ENCODE data around the gene WASL.
"Not testable (repeated sequence)": the region's sequence is repeated elsewhere in the genome, so short reads cannot be mapped to it uniquely, and the experiment has no call there.

The WASL gene

GRCh38 chr7:123768493-123768892 lies 19.7 kb upstream of the WASL start:
- FAIRE-seq: no peak

DNA sequence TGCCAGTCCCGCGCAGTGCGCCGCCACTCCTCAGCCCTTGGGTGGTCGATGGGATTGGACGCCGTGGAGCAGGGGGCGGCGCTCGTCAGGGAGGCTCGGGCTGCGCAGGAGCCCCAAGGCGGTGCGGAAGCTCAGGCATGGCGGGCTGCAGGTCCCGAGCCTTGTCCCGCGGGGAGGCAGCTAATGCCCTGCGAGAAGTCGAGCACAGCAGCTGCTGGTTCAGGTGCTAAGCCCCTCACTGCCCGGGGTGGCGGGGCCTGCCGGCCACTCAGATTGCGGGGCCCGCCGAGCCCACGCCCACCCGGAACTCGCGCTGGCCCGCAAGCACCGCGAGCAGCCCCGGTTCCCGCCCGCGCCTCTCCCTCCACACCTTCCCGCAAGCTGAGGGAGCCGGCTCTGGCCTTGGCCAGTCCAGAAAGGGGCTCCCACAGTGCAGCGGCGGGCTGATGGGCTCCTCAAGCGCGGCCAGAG lies 14.4 kb upstream of the WASL start:
- no peak for FAIRE-seq

DNA sequence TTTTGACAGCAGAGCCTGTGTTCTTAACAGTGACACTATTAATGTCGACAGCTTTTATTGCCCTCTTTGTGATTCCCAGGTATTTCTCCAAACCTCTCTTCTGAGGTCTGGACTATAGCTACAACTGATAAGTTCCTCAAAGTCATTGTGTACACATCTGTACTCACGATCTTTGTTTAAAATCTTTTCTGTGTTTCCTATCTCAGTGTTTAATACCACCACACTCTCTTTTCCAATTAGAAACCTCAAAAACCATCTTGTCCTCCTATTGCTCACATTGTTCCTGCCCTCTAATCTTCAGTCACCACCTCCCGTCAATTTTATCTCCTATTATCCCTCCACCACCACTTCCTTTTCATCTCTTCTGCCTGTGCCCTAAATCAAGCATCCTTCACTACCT lies 12.9 kb upstream of the WASL start:
- FAIRE-seq: no peak

- no peak for FAIRE-seq
Measured at GRCh38 chr7:123757095-123757494, 8.3 kb upstream of the WASL start.

DNA sequence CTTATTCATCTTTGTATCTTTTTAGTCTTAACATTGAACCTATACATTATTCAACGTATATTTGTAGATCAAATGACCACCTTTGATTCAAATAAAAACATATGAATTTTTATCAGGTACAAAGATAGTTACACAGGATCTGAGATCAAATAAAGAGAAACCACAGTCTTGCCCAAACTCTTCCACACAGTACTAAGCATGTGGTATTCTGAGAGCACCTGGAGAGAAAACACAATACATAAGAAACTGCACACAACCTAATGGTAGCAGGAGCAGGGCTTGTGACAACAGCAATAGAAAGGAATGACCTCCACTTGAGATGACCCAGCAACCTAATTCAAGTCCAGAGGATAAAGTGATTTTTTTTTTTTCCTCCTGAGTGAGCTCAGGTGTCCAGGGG lies 6.5 kb upstream of the WASL start:
- no peak for FAIRE-seq

GRCh38 chr7:123754271-123754871 lies 5.6 kb upstream of the WASL start:
- FAIRE-seq: no peak

GRCh38 chr7:123752534-123752933 lies 3.7 kb upstream of the WASL start:
- FAIRE-seq: no peak

- FAIRE-seq: no peak
Measured at GRCh38 chr7:123751821-123752220, 3.0 kb upstream of the WASL start.

GRCh38 chr7:123750389-123751230 lies 1.8 kb upstream of the WASL start:
- no peak for FAIRE-seq

- FAIRE-seq: no peak
Measured at GRCh38 chr7:123749537-123749857, 694 bp upstream of the WASL start.

DNA sequence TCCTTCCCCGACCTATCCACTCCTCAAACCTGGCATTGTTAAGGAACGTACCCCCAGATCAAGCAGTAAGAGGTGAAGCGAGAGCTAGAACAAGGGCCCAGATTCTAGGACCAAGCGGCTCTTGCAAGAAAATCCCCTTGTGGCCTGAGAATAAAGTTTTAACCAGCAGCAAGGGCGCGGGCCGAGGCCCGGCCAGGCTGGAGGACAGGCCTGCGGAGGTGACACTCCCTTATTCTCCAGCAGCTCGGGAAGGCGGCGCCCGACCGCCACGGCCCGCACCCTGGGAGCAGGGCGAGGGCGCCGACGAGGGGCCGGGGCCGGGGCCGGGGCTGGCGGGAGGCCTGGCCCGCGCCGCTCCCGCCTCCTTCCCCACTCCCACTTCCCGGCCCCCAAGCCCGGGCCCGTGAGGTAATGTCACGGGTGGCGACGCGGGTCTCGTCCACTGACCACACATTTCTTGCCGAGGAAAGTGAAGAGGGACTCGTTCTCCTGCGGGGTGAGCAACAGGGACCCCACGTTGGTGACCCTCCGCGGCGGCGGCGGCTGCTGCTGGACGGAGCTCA lies 551 bp downstream of the WASL start:
- FAIRE-seq: no peak

DNA sequence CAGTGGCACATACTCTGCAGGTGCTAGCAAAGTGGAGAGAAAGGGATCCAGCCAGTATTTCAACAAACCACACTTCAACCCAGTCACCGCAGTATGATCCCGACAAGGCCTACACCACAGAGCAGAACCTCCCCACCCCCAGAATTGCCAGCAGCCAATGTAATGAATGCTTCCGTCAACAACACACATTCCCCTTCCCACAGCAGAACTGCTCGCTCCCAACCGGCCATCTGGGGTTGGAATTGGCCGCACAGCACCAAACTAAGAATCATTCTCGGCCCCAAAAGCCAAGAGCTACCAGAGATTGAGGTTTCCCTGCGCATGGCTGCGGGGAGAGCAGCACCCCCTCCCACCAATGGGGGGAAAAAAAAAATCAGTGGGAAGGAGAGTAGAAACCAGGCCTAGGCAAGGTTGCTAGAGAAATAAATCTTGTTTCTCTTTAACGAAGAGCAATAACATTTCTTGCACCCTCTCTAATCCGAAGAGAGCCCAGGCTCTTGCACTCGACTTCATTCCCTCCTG lies 1.1 kb downstream of the WASL start:
- no peak for FAIRE-seq

- FAIRE-seq: no peak
Measured at GRCh38 chr7:123746931-123747488, 1.8 kb downstream of the WASL start.

GRCh38 chr7:123746055-123746454 lies 2.7 kb downstream of the WASL start:
- FAIRE-seq: no peak

- FAIRE-seq: no peak
Measured at GRCh38 chr7:123745437-123745836, 3.4 kb downstream of the WASL start.

- FAIRE-seq: no peak
Measured at GRCh38 chr7:123744416-123744815, 4.4 kb downstream of the WASL start.

GRCh38 chr7:123741940-123742339 lies 6.9 kb downstream of the WASL start:
- no peak for FAIRE-seq

GRCh38 chr7:123738808-123739207 lies 10.0 kb downstream of the WASL start:
- no peak for FAIRE-seq

DNA sequence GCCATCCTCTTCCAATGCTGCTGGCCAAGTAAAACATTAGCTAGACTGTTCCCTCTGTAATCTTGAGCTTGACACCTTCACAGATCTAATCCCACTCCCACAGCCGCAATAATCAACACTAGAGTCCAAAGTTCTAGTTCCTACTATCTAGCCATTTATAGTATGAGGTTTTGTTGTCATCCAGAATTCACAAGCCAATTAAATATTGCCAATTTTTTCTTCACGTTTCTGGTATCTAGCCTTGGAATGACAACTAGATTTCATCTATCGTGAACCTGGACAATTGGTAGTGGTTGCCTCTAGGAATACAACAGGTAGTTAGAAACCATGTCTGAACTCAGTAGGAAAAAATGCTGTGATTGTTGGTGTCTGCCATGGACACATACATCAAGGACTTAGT lies 10.4 kb downstream of the WASL start:
- FAIRE-seq: no peak

GRCh38 chr7:123737168-123737674 lies 11.6 kb downstream of the WASL start:
- not testable (repeated sequence) for FAIRE-seq

GRCh38 chr7:123735539-123735938 lies 13.3 kb downstream of the WASL start:
- no peak for FAIRE-seq

- FAIRE-seq: no peak
Measured at GRCh38 chr7:123734498-123734897, 14.3 kb downstream of the WASL start.

DNA sequence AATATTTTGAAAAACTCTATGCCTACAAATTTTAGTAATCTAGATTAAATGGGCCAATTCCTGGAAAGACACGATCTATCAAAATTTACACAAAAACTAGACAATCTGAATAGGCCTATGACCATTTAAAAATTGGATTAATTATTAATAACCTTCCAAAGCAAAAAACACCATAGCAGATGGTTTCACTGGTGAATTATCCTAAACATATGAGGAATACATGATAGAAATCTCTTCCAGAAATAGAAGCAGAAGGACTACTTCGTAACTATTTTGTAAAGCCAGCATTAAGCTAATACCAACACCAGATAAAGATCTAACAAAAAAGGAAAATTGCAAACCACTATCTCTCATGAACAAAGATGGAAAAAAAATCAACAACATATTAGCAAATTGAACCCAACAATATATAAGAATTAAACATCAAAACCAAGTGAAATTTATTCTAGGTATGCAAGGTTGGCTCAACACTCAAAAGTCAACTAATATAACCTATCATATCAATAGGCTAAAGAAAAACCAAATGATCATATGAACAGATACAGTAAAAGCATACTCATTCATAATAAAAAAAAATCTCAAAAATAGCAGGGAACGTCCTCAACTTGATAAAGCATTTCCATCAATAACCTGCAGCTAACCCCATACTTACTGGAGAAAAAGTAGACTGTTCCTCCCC lies 16.3 kb downstream of the WASL start:
- FAIRE-seq: peak; percentile 55
